ENCODE data around the gene LRIG1.

LRIG1 gene

GRCh38 chr3:66488492-66488891 lies 12.3 kb downstream of the LRIG1 start:
- TF ChIP-seq CTCF (IDR thresholded peaks at IDR 0.05; ENCODE audit: low read depth, low read length) = no peak
- no peak overlapping the region for H3K4me3 ChIP-seq (ENCODE audit: low read depth, low read length)

GRCh38 chr3:66487465-66487864 lies 13.4 kb downstream of the LRIG1 start:
- no peak overlapping the region for H3K4me3 ChIP-seq (ENCODE audit: low read depth, low read length)
- no peak for TF ChIP-seq CTCF (IDR thresholded peaks at IDR 0.05; ENCODE audit: low read depth, low read length)

- TF ChIP-seq CTCF (IDR thresholded peaks at IDR 0.05; ENCODE audit: low read depth, low read length) = no peak
- H3K4me3 ChIP-seq (ENCODE audit: low read depth, low read length) = no peak overlapping the region
Observed at GRCh38 chr3:66486646-66487045, 14.2 kb downstream of the LRIG1 start.

- no peak for TF ChIP-seq CTCF (IDR thresholded peaks at IDR 0.05; ENCODE audit: low read depth, low read length)
- no peak overlapping the region for H3K4me3 ChIP-seq (ENCODE audit: low read depth, low read length)
Observed at GRCh38 chr3:66486202-66486601, 14.6 kb downstream of the LRIG1 start.

- TF ChIP-seq CTCF (IDR thresholded peaks at IDR 0.05; ENCODE audit: low read depth, low read length) = no peak
- no peak overlapping the region for H3K4me3 ChIP-seq (ENCODE audit: low read depth, low read length)
Observed at GRCh38 chr3:66485291-66485968, 15.4 kb downstream of the LRIG1 start.

- no peak overlapping the region for H3K4me3 ChIP-seq (ENCODE audit: low read depth, low read length)
- no peak for TF ChIP-seq CTCF (IDR thresholded peaks at IDR 0.05; ENCODE audit: low read depth, low read length)
Observed at GRCh38 chr3:66484106-66484844, 16.5 kb downstream of the LRIG1 start.

GRCh38 chr3:66483409-66483906 lies 17.4 kb downstream of the LRIG1 start:
- H3K4me3 ChIP-seq (ENCODE audit: low read depth, low read length) = no peak overlapping the region
- no peak for TF ChIP-seq CTCF (IDR thresholded peaks at IDR 0.05; ENCODE audit: low read depth, low read length)

Data from WI38 (cell line).